ENCODE measurements around the gene GRIN1.

DNA sequence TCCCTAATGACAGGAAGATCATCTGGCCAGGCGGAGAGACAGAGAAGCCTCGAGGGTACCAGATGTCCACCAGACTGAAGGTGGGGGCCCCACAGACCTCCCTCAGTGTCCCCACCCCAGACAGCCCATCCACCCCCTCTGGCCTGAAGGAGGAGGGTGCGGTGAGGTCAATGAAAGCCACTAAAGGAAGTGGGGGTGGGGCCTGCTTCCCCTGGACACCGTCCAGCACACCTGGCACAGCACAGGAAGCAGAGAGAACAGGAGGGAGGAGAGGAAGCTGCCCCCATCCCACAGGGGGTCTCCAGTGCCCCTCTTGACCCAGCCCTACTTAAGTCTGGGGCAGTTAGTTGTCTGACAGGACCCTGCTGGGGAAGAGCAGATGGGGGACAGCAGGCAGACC lies 19.7 kb downstream of the GRIN1 start:
- TF ChIP-seq, protein P1, sequence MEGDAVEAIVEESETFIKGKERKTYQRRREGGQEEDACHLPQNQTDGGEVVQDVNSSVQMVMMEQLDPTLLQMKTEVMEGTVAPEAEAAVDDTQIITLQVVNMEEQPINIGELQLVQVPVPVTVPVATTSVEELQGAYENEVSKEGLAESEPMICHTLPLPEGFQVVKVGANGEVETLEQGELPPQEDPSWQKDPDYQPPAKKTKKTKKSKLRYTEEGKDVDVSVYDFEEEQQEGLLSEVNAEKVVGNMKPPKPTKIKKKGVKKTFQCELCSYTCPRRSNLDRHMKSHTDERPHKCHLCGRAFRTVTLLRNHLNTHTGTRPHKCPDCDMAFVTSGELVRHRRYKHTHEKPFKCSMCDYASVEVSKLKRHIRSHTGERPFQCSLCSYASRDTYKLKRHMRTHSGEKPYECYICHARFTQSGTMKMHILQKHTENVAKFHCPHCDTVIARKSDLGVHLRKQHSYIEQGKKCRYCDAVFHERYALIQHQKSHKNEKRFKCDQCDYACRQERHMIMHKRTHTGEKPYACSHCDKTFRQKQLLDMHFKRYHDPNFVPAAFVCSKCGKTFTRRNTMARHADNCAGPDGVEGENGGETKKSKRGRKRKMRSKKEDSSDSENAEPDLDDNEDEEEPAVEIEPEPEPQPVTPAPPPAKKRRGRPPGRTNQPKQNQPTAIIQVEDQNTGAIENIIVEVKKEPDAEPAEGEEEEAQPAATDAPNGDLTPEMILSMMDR (IDR thresholded peaks at IDR 0.05): no peak
- no peak for TF ChIP-seq POLR2AphosphoS5 (IDR thresholded peaks at IDR 0.05)
- TF ChIP-seq POLR2A (IDR thresholded peaks at IDR 0.05): no peak
- TF ChIP-seq EP300 (IDR thresholded peaks at IDR 0.05): no peak
